Measurements from ENCODE around the gene ANKRD45.
"Not testable (repeated sequence)": the region's sequence is repeated elsewhere in the genome, so short reads cannot be mapped to it uniquely, and the experiment has no call there.

ANKRD45 gene, protein sequence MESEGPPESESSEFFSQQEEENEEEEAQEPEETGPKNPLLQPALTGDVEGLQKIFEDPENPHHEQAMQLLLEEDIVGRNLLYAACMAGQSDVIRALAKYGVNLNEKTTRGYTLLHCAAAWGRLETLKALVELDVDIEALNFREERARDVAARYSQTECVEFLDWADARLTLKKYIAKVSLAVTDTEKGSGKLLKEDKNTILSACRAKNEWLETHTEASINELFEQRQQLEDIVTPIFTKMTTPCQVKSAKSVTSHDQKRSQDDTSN

DNA sequence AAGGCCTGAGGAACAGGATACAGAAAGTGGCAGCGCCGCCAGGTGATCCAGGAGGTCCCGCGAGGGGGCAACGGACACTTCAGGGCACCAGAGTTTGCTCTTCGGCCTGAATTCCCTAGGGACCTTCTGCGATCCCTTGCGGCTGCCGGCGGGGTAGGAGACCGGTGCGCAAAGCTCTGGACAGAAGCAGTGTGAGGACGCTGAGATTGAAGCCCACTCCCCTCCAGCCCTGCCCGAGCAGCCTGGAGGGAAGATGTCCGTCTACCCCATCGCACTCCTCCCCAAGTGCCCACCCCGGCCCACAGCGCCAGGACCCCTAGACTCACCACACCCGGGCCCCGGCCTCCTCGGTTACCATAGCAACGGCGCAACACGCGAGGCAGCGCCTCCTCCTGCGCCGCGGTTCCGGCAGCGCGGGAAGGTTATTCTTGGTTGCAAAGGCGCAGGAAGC lies at the start of gene ANKRD45:
Gene ANKRD45 (minus strand): TSS at position 361 of the 451 bp plus-strand sequence. CDS start 10,433 bp downstream, outside the sequence.
- no peak for ATAC-seq

DNA sequence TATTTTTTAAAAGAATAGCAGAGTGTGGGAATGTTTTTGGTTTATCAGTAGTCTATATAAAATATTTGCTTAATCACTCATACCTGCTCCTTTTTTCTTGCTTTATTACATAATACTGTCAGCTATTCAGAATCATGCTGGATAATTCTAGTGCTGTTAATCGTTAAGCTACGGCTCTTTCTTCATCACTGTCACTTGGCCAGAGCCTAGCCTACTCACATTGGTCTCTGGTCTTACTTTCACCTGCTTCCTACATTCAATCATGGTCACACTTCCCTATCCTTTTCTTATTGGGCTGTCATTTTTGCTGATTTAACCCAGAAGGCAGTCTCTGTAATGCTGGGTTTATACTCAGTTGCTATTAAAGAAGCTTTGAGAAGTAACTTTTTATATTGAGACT lies 47.6 kb upstream of the ANKRD45 start:
- no peak for ATAC-seq

DNA sequence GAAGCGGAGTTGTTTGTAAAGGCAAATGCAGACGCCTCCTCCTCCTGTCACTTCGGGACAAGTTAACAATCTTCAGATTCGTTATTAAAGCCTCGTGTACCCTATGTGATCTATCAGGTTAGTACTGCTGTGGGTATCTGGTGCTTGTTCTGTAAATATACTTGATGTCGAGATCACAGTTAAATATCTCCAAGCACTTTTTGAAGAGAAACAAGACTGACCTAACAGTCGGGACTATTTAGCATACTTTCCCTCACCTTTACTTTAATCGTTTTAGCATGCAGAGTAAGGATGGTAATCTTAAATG lies 45.8 kb upstream of the ANKRD45 start:
- no peak for ATAC-seq

DNA sequence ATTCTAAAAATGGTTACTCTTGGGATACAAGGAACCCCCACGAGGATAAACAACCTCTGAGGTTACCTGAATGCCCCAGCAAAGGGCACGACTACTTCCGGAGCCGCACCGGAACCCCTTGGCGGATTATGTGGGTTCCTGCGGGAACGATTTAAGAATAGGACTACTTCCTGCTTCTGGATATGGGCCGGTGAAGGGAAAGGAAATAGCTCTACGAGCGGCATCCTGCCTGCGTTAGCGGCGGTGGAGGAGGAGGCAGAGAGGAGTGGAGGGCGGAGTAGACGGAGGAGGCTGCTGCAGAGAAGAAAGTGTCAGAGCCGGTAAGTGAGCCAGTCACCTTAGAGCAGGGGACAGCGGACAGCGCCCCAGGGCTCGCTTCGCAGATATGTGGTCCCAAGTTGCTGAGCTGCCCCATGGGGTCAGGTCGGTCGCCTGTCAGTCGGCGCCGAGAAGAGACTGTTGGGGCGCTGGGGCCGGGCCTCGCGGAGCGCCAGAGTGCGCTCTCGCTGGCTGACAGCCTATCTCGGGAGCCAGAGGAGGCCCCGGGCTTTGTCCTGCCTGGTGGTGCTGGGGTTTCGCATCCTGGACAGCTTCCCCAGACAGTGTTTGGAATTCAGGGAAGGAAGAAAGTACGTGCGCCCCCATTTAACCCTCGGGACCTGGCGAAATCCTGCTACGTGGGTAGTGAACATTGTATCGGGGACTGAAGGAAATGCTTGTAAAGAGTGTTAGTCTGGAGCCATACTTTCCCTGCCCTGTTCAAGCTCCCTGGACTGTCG lies 45.3 kb upstream of the ANKRD45 start, which contains the start of gene KLHL20:
Gene KLHL20 (plus strand): TSS at position 223 of the 779 bp plus-strand sequence. CDS start 1,063 bp downstream, outside the sequence.
- peak; percentile 97 to 99 for ATAC-seq

DNA sequence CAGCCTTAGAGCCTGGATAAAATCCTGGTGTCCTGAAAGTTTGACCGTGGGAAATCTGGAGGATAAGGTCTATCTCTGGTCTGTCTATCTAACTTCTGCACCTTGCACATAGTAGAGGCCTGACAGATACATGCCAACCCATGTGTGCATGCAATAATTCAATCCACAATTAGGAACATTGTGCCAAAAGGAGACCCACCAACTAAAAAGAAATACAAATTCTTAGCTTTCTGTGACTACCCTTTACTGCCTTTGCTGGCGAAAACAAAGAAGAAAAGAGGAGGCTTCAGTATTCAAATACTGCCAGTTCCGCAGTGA lies 44.7 kb upstream of the ANKRD45 start:
- no peak for ATAC-seq

DNA sequence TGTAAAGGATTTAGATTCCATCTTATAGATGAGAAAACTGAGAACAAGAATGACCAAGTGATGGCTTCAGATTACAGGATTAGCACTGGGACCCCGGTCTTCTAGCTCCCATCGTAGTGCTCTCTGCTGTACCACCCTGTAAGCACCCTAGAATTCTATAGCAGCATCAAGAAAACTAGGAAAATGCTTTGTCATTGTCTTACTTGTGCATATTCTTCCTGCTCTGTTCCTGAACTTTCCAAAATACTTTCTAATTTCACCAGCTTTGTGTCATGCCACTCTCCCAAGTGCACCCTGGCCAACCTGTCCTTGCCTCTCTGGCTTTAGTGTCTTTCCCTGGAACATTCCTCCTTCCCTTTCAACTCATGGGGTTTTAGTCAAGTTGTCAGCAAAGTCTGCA lies 39.1 kb upstream of the ANKRD45 start:
- no peak for ATAC-seq

DNA sequence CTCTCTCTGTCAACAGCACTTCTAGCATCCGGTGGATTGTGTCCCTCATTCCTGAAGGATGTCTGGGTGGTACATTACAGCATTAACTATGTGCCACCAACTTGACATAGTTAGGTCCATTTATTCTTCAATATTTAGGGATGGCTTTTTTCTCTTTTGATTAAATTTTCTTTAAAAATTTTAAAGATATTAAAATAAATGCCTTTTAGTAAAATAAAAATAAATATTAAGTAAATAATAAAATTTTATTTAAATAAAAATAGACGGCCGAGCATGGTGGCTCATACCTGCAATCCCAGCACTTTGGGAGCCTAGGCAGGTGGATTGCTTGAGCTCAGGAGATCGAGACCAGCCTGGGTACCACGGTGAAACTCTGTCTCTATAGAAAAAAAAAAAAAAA lies 35.5 kb upstream of the ANKRD45 start:
- ATAC-seq: no peak

DNA sequence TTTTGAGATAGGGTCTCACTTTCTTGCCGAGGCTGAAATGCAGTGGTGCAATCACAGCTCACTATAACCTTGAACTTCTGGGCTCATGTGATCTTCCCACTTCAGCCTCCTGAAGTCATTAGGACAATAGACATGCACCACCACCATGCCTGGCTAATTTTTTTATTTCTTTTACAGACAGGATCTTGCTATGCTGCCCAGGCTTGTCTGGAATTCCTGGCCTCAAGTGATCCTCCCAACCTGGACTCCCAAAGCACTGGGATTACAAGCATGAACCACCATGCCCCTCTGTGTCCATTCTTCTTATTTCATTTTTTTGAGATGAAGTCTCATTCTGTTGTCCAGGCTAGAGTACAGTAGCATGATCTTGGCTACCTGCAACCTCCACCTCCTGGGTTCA lies 33.1 kb upstream of the ANKRD45 start:
- ATAC-seq: no peak

DNA sequence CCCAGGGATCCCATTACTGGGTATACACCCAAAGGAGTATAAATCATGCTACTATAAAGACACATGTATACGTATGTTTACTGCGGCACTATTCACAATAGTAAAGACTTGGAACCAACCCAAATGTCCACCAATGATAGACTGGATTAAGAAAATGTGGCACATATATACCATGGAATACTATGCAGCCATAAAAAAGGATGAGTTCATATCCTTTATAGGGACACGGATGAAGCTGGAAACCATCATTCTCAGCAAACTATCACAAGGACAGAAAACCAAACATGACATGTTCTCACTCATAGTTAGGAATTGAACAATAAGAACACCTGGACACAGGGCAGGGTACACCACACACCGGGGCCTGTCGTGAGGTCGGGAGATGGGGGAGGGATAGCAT lies 31.6 kb upstream of the ANKRD45 start:
- not testable (repeated sequence) for ATAC-seq

DNA sequence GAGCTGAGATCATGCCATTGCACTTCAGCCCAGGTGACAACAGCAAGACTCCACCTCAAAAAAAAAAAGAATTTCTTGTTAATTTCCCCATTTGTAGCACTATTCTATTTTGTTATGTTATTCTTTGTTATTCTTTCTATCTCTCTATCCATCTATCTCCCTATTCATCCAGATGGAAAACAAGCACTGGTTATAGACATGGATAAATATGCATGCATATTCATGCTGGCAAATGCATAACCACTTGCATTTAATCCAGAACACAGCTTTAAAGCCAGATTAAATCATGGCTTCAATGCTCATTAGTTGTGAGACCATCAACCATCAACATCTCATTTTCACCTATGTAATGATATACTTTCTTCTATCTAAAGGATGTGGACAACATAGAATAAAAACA lies 23.6 kb upstream of the ANKRD45 start:
- no peak for ATAC-seq

DNA sequence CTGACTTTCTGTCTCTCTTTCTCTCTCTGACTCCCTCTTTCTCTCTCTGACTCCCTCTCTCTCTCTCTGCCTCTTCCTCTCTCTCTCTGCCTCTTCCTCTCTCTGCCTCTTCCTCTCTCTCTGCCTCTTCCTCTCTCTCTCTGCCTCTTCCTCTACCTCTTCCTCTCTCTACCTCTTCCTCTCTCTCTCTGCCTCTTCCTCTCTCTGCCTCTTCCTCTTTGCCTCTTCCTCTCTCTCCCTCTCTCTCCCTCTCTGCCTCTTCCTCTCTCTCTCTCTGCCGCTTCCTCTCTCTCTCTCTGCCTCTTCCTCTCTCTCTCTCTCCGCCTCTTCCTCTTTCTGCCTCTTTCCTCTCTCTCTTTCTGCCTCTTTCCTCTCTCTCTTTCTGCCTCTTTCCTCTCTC lies 18.6 kb upstream of the ANKRD45 start:
- no peak for ATAC-seq

DNA sequence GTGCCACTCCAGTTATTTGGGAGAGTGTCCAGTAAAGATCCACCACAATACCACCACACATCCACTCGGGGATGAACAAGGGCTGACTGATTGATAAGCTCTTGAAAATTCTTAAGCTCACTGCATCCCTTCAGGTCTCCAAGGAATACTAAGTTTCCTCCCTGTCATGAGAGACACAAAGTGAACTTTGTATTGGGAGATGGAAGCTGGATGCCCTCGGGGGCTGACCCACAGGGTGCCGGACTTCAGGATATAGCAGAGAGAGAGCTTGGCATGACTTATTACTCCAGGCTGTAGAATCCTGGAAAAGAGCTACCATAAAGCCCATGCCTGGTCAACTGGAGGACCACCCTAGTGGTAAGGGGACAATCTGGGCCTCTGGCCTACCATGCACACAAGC lies 15.5 kb upstream of the ANKRD45 start:
- not testable (repeated sequence) for ATAC-seq

DNA sequence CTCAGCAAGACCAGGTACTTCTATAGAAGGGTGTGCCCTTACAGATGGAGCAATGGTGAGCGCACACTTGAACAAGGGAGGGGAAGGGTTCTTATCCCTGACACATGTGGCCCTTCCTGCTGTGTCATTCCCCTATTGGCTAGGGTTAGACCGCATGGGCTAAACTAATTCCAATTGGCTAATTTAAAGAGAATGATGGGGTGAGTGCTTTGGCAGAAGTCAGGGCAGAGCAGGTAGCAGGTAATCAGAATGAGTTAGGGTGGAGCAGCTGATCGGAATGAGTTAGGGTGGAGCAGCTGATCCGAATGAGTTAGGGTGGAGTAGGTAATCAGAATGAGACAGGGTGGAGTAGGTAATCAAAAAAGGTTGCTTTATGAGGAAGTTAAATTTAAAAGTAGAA lies 14.2 kb upstream of the ANKRD45 start:
- ATAC-seq: not testable (repeated sequence)

DNA sequence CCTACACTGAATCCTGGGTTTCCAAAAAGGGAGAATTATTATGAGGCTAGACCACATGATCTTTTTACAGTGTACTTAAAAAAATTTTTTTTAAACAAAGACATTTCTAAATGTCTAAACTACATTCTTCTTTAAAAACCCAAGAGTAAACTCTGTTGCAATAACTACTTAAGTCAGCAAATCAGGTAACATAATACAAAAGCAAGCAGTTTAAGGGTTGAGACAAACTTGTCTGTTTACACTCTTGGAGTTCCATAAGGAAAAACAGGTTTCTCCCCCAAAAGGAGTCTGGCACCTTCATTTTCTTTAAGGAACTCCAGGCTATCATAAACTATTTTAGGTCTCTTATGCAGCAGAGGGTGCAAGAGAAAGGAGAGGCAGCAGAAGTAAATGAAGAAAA lies 12.5 kb upstream of the ANKRD45 start:
- no peak for ATAC-seq

DNA sequence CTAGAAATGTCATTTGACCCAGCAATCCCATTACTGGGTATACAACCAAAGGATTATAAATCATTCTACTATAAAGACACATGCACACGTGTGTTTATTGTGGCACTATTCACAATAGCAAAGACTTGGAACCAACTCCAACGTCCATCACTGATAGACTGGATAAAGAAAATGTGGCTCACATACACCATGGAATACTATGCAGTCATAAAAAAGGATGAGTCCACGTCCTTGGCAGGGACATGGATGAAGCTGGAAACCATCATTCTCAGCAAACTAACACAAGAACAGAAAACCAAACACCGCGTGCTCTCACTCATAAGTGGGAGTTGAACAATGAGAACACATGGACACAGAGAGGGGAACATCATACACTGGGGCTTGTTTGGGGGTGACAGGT lies 10.5 kb upstream of the ANKRD45 start:
- not testable (repeated sequence) for ATAC-seq

DNA sequence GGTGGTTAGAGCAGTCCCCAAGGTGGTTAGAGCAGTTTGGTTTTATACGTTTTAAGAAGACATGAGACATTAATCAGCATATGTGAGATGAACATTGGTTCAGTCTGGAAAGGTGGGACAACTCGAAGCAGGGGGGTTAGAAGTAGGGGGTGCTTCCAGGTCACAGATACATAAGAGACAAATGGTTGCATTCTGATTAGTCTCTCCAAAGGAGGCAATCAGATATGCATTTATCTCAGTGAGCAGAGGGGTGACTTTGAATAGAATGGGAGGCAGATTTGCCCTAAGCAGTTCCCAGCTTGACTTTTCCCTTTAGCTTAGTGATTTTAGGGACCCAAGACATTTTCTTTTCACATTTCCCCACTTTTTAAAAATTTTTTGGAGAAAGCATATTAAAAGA lies 4.8 kb upstream of the ANKRD45 start:
- not testable (repeated sequence) for ATAC-seq

DNA sequence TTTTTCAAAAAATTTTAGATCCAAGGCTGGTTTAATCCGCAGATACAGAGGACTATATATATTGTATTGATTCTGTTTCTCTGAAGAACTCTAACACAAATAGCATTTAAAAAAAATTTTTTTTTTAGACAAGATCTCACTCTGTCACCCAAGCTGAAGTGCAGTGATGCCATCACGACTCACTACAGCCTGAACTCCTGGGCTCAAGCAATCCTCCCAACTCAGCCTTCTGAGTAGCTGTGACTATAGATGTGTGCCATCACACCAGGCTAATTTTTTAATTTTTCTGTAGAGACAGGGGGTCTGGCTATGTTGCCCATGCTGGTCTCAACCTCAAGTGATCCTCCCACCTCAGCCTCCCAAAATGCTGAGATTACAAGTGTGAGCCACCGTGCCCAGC lies 3.0 kb downstream of the ANKRD45 start:
- no peak for ATAC-seq

DNA sequence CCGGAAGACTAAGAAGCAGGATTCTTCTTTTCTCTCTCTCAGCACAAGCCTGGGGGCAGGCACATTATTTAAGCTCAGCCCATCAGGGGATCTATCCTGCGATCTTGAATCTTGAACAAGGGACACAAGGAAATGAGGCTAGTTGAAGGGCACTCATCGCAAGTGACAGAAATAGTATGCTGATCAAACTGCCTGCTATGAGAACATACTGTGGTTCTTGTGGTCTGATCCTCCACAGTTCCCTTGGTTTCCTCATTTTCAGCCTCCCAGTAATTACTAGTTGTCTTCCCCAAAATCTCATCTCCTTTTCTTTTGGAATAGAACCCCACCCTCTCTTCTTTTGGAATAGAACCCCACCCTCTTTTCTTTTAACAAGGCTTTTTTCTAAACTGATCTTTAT lies 6.5 kb downstream of the ANKRD45 start:
- ATAC-seq: no peak

DNA sequence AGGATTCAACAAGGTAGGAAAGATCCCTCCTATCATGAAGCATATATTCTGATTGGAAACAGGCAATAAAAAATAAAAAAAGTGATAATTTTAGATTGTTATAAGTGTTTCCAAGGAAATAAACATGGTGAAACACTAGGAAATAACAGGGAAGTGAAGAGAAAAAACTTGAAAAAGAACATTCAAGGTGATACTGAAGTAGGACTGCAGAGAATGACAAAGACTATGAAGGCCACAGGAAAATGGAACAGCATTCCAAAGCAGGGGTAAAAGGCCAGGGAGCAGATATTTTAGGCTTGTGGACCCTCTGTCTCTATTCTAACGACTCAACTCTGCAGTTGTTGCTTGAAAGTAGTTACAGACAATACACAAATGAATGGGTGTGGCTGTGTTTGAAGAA lies 7.9 kb downstream of the ANKRD45 start:
- no peak for ATAC-seq

DNA sequence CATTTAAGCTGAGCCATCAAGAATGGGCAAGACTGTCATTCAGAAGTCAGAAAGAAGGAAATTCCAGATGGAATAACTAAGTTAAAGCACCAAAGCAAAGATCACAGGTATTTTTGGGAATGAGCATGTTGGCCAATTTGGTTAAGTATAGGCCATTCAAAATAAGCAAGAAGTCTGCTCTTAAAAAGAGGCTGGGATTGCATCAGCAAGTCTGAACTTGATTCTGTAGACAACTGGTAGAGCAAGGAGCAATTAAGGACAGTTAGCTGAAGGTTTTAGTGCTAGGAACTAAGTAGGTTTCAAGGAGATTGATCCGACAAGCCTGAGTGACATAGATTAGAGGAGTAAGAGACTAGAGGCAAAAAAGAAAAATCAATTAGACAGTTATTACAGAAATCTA lies 8.4 kb downstream of the ANKRD45 start:
- no peak for ATAC-seq

DNA sequence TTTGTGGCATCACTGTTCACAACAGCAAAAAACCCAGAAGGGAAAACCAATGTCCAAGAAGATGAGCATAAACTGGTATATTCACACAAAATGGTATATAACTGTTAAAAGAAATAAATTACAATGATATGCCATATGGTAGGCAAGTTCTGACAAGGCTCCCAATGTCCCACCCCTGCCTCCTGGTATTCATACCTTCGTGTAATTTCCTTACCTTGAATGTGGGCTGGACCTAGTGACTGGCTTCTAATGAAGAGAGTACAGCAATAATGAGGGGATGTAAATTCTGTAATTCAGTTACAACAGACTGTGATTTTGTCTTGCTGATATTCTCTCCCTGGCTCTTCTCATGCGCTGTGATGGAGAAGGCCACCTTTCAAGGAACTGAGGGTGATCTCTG lies 9.3 kb downstream of the ANKRD45 start:
- no peak for ATAC-seq

DNA sequence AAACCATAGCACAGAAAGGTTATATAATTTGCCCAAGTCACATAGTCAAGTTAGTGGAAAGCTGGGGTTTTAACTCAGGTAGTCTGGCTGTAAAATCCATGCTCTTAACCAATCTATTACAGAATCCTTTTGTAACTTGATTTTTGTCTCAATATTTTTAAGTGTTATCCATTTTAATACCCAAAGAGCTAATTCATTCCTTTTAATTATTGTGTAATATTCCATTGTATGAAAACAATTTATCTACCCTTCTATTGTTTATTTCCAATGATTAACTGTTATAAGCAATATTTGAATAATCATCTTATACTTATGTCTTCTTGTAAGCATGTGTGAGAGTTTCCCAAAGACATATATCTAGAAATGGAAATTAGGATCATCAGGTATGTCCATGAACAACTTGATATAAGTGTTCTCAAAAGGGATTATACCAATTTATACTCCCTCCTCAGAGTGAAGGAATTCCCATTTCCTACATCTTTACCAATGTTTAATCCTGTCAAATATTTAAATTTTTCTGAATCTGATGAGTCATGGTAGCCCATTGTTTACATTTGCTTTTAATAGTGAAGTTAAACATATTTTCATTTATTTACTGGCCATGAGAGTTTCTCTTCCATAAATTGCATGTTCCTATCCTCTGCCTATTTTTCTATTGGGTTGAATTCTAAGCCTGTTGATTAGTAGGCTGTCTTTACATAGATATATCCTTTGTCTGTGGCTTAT lies 20.6 kb downstream of the ANKRD45 start:
- ATAC-seq: no peak

DNA sequence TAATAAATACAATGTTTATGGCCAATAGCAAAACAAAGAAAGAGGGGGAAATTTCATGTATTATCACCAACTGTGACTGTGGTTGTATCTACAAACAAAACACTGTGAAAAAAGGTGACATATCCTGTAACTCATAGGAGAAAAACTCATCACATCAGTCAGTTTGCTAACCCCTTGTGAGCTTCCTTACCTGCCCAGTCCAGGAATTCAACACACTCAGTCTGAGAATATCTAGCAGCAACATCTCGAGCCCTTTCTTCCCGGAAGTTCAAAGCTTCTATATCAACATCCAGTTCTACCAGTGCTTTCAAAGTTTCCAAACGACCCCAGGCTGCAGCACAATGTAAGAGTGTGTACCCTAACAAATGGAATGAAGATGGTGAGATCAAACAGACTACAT lies 23.0 kb downstream of the ANKRD45 start:
- no peak for ATAC-seq

Measured in activated CD4-positive, CD25-positive, alpha-beta regulatory T cell treated with anti-CD3 and anti-CD28 coated beads, Interleukin-2, amount 50 U/mL, for 24 hours (primary cell).